HepG2 (cell line): ENCODE results near the gene AHCTF1. TPM values are rescaled to one million over a fixed set of nuclear protein-coding genes. Genes with fewer than 3 reads are reported as not detected.
A peak's percentile ranks its signal among the peaks of the same experiment; 100 is the strongest.

Experiments used
- DMAP1 ChIP-seq: IDR thresholded peaks from 2 replicates; pipeline ENCODE4 v1.6.1; 2016
- EZH2 ChIP-seq: conservative IDR thresholded peaks from 2 replicates; pipeline ENCODE4 v1.6.1; 2012; ENCODE audit warnings: mild to moderate bottlenecking, low read depth, low read length, moderate library complexity
- FOXA3 ChIP-seq: IDR thresholded peaks from 2 replicates; pipeline ENCODE4 v1.6.1; 2016; ENCODE audit warnings: missing genetic modification reagents, missing compliant biosample characterization
- GATAD2A ChIP-seq: IDR thresholded peaks from 2 replicates; pipeline ENCODE4 v1.6.1; 2016
- HMG20B ChIP-seq: conservative IDR thresholded peaks from 2 replicates; pipeline ENCODE4 v1.6.1; 2016; ENCODE audit warnings: missing genetic modification reagents, missing compliant biosample characterization
- NFATC3 ChIP-seq: sonication (generic); formaldehyde crosslinking; IDR thresholded peaks from 2 replicates; pipeline ENCODE4 v1.5.1; 2020; ENCODE audit warnings: mild to moderate bottlenecking, missing genetic modification reagents
- PLSCR1 ChIP-seq: sonication (generic); formaldehyde crosslinking; IDR thresholded peaks from 2 replicates; pipeline ENCODE4 v1.5.0; 2020; ENCODE audit warnings: missing genetic modification reagents, mild to moderate bottlenecking, borderline replicate concordance
- PRDM10 ChIP-seq: sonication (generic); formaldehyde crosslinking; IDR thresholded peaks from 2 replicates; pipeline ENCODE4 v1.4.0; 2020; ENCODE audit warnings: low read depth, missing genetic modification reagents
- SIN3A ChIP-seq: IDR thresholded peaks from 2 replicates; pipeline ENCODE4 v1.6.1; 2011; ENCODE audit warnings: low read depth, mild to moderate bottlenecking, control low read depth, low read length, borderline replicate concordance
- SRSF9 ChIP-seq: fragments of 200-400 bp; formaldehyde crosslinking; IDR thresholded peaks from 2 replicates; pipeline ENCODE4 v1.6.1; 2018; ENCODE audit warnings: borderline replicate concordance, mild to moderate bottlenecking, low read depth, low read length; ENCODE audit not compliant: insufficient read depth, poor library complexity, severe bottlenecking
- TAF15 ChIP-seq: fragments of 200-400 bp; formaldehyde crosslinking; IDR thresholded peaks from one replicate; pipeline ENCODE4 v1.6.1; 2018; ENCODE audit warnings: mild to moderate bottlenecking, low read depth, low read length; ENCODE audit not compliant: poor library complexity, severe bottlenecking
- TEAD3 ChIP-seq: optimal IDR thresholded peaks from 2 replicates; pipeline ENCODE3; 2016; ENCODE audit warnings: borderline replicate concordance
- ZBTB25 ChIP-seq: IDR thresholded peaks from 2 replicates; pipeline ENCODE4 v1.6.1; 2018; ENCODE audit warnings: missing genetic modification reagents
- ZBTB34 ChIP-seq: sonication (generic); formaldehyde crosslinking; IDR thresholded peaks from 2 replicates; pipeline ENCODE4 v1.8.0; 2022; ENCODE audit warnings: mild to moderate bottlenecking, missing genetic modification reagents
- ZFY ChIP-seq: sonication (generic); formaldehyde crosslinking; IDR thresholded peaks from 2 replicates; pipeline ENCODE4 v1.4.0; 2020; ENCODE audit warnings: missing genetic modification reagents
- ZNF3 ChIP-seq: IDR thresholded peaks from 2 replicates; pipeline ENCODE4 v1.7.0; 2017; ENCODE audit warnings: inconsistent platforms
- ZNF558 ChIP-seq: sonication (generic); formaldehyde crosslinking; IDR thresholded peaks from 2 replicates; pipeline ENCODE4 v1.9.0; 2022; ENCODE audit warnings: mild to moderate bottlenecking, missing genetic modification reagents, borderline replicate concordance
- ZNF577 ChIP-seq: sonication (generic); formaldehyde crosslinking; IDR thresholded peaks from 2 replicates; pipeline ENCODE4 v1.4.0; 2020; ENCODE audit warnings: mild to moderate bottlenecking, low read depth, missing genetic modification reagents, borderline replicate concordance
- polyA plus RNA-seq, 8 experiments: library from polyadenylated mRNA; depleted of rRNA in 3 of 8; stranded (reverse) in 7 of 8; unstranded in 1 of 8; fragments of >200 nt; fragmentation: Illumina TruSeq in 4 of 8; extraction: Trizol in 4 of 8; gene quantifications; 2 replicates each; pipeline versions ENCODE4 v1.2.1 to v1.2.3, GENCODE V29; 2011 to 2016; ENCODE audit warnings: low read depth in 4 of 8, missing spikeins in 1 of 8, mixed read lengths in 1 of 8; ENCODE audit not compliant: insufficient read depth in 1 of 8
- total RNA-seq, 5 experiments: library from RNA; depleted of rRNA; stranded (reverse); fragments of >200 nt; fragmentation: Illumina TruSeq; extraction: Trizol; gene quantifications; 2 replicates each; pipeline ENCODE4 v1.2.3, GENCODE V29; 2016; ENCODE audit warnings: low read depth in 1 of 5

AHCTF1 gene
- total and polyA plus RNA-seq, 2 of the 13 experiments (the other 11 are each of a cell fraction or from before 2014, with no cell fraction given) = 16.6 to 45.9 TPM

GRCh38 chr1:246930830-246931548, 759 bp downstream of the AHCTF1 start (continued):
- TF ChIP-seq DMAP1 (peak; percentile 84), HMG20B (CRISPR knock-in tag) (no peak), ZNF577 (CRISPR knock-in tag) (no peak), ZBTB34 (CRISPR knock-in tag) (no peak), SIN3A (no peak), EZH2 (no peak), PLSCR1 (CRISPR knock-in tag) (no peak), ZBTB25 (CRISPR knock-in tag) (no peak; the same call in 1 of the 2 replicates), ZNF558 (CRISPR knock-in tag) (0 out of 2 replicates have a peak, but pooled peaks have one; percentile 34), TAF15 (no peak), NFATC3 (CRISPR knock-in tag) (no peak), GATAD2A (CRISPR knock-in tag) (no peak), PRDM10 (CRISPR knock-in tag) (no peak), SRSF9 (no peak), TEAD3 (CRISPR knock-in tag) (peak; percentile 49), ZFY (peak; percentile 83), FOXA3 (CRISPR knock-in tag) (no peak; the same call in 1 of the 2 replicates), ZNF3 (CRISPR knock-in tag) (no peak)
